K562 (cell line): ENCODE results near the gene DAZAP1.

Experiments used
- FOXM1 ChIP-seq, 2 experiments: fragments of 450-650 bp in 1 of 2; sonication (generic) in 1 of 2; formaldehyde crosslinking in 1 of 2; IDR thresholded peaks; 2 replicates each; pipeline versions ENCODE4 v1.6.1 to v1.9.0; 2017 to 2022; ENCODE audit warnings: low read depth in 2 of 2, mild to moderate bottlenecking in 2 of 2, missing genetic modification reagents in 1 of 2, moderate library complexity in 1 of 2
- POLR2A ChIP-seq: fragments of 450-650 bp; conservative IDR thresholded peaks from 2 replicates; pipeline ENCODE4 v1.6.1; 2016
- RFX5 ChIP-seq: IDR thresholded peaks from 2 replicates; pipeline ENCODE4 v1.6.1; 2011; ENCODE audit warnings: low read depth, mild to moderate bottlenecking, improper control_type of control experiment, low read length
- SRF ChIP-seq, 2 experiments: fragments of 250-450, 450-650 bp in 1 of 2; sonication (Bioruptor Pico) in 1 of 2; sonication (generic) in 1 of 2; formaldehyde crosslinking; IDR thresholded peaks; 2 replicates each; pipeline versions ENCODE4 v1.5.0 to v1.5.1; 2020 to 2022; ENCODE audit warnings: mild to moderate bottlenecking in 1 of 2, missing genetic modification reagents in 1 of 2
- ZNF507 ChIP-seq: conservative IDR thresholded peaks from 2 replicates; pipeline ENCODE4 v1.6.1; 2017; ENCODE audit warnings: missing genetic modification characterization, missing compliant biosample characterization

DNA sequence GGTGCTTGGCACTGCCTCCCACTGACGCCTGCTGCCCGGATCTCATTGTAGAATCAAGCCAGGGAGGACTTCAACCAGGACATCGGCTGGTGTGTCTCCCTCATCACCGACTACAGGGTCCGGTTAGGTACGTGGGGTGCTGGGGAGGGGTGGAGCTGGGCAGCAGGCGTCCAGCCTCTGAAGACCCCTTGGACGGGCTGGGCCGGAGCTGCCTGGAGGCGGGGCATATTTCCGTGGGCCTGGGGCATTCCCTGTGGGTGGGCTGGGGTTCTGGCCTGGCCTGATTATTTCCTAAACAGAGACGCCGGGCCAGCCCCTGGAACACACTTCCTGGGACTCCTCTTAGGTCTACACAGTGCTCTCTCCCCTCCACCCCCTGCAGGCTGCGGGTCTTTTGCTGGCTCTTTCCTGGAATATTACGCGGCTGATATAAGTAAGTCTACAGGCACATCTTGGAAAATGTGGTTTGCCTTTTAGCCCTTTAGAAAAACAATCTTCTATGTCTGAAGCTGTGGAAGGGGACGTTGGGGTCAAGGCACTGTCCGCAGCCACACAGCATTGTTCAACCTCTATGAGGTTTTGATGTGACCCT is 38.1 kb upstream of the DAZAP1 start:
- TF ChIP-seq RFX5 (no peak), ZNF507 (no peak), POLR2A (no peak), SRF (CRISPR knock-in tag; IDR thresholded peaks at IDR 0.05) (no peak), FOXM1 (IDR thresholded peaks at IDR 0.05; ENCODE audit: low read depth) (no peak), FOXM1 (CRISPR knock-in tag; IDR thresholded peaks at IDR 0.05; ENCODE audit: low read depth) (no peak)
